ENCODE data around the gene EPB41. TPM values are rescaled to one million over a fixed set of nuclear protein-coding genes. Genes with fewer than 3 reads are reported as not detected.

EPB41 gene
- total RNA-seq, 2 experiments from 2014 or later: 70.3 to 79.4 TPM

DNA sequence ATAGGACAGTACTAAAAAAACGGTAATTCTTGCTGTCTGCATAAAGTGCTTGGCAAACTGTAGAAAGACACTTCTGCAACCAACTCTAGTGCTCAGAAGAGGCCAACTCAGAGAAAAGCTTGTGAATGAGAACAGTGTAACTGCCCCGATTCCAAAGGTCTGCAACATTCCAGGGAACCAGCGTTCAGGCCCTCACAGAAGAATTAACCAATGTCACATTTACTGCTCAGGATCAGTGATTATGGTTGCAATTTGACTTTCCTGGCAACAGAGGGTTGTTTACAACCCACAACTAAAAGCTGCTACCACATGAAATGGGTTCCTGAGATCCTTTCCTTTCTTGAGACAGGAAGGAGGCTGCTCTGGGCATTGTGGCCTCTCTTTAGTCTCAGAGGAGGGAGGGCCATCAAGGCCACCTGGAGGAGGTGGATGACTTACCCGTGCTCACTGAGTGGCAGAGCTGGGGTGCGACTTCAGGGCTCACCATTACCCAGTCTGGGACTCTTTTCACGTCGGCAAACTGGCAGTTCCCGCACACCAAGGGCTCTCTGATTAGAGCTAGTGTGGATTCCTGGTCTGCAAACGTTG is 252.0 kb downstream of the EPB41 start:
- ChIA-PET CTCF (interaction anchor here (0.5 kb wide), 1 partner anchor 10 kb away, joined by 3 read pairs; no protein-coding TSS in a partner anchor), POLR2A (interaction anchor here (0.6 to 1.3 kb wide), 2 partner anchors 15 to 208 kb away, joined by 4 to 7 read pairs; partner anchors contain the start of gene SRSF4)

DNA sequence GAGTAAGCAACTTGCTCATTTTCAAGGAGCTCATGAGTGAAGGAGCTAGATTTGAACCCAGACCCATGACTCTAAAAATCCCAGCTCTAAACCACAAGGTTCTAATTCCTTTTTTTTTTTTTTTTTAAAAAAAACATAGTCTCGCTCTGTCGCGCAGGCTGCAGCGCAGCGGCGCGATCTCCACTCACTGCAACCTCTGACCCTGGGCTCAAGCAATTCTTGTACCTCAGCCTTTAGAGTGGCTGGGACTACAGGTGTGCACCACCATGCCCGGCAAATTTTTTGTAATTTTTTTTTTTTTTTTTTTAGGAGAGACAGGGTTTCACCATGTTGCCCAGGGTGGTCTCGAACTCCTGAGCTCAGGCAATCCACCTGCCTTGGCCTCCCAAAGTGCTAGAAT is 253.5 kb downstream of the EPB41 start:
- ChIA-PET POLR2A (interaction anchor here (0.7 kb wide), 1 partner anchor 12 kb away, joined by 7 read pairs; no protein-coding TSS in a partner anchor), CTCF (interaction anchor here (0.7 kb wide), 2 partner anchors 56 to 1679 kb away, joined by 3 read pairs; no protein-coding TSS in a partner anchor)

Other genes starting within 250 kb of the EPB41 start
- 10 to 100 TPM; 21.4 to 21.8 TPM for gene GMEB1, start 245.8 kb upstream of the EPB41 start, total RNA-seq
- gene YTHDF2, start 177.6 kb upstream of the EPB41 start, total RNA-seq: 10 to 100 TPM; 88.6 to 91.0 TPM
- gene OPRD1, start 102.4 kb upstream of the EPB41 start, total RNA-seq: not detected
- under 1 TPM; 0.94 to 0.97 TPM for gene TMEM200B, start 209.3 kb downstream of the EPB41 start, total RNA-seq